ENCODE measurements around the gene C17orf67.

The C17orf67 gene

DNA sequence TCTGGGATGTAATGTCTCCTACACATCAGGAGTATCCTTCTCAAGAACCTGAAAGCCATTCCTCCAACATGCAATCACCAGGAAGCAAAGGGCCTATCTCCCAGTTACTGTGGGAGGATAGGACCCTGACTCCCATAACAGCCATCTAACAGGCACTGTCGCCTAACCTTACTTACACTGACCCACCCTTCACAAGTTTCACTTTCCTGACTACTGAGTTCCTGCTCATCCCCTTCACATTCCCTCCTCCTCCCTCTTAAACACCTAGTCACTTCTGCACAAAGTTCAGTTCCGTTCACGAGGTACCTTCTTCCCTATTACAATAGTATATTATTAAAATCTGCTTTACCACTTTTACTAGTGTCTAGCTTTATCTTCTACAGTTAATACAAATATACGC, 1.3 kb downstream of the C17orf67 start:
- DNase-seq: no peak

GRCh38 chr17:56831369-56832095, 2.2 kb downstream of the C17orf67 start:
- no peak for DNase-seq

GRCh38 chr17:56830726-56831368, 2.9 kb downstream of the C17orf67 start:
- DNase-seq: no peak

GRCh38 chr17:56826611-56827414, 6.9 kb downstream of the C17orf67 start:
- DNase-seq: no peak

DNA sequence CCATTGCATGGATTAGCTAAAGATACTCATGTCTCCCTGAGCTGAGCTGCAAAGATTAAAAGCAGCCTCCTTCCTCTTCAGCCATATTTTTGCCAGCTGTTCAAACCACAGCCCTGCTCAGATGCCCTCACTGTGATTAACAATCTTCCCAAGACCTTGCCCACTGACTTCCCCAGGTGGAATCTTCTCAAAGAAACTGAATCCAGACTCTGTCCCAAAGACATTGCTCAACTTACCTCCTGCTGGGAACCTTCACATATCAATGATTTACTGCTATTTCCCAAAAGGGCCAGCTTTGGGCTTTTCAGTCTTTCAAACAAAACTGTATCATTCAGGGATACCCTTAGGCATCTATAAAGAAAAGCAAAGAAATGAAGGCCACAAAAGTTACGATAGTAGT, 9.2 kb downstream of the C17orf67 start:
- DNase-seq: no peak

DNA sequence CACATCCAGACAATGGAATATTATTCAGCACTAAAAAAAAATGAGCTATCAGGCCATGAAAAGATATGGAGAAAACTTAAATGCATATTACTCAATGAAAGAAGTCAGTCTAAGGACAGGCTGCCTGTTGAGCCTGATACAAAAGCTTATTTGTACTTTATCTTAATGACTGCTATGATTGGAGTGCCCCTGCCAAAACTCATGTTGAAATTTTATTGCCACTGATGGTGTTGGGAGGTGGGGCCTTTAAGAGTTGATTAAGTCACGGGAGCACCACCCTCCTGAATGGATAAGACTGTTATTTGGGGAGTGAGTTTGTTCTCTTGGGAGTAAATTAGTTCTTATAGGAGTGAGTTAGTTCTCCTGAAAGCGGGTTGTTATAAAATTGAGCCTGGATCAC, 9.9 kb downstream of the C17orf67 start:
- no peak for DNase-seq

DNA sequence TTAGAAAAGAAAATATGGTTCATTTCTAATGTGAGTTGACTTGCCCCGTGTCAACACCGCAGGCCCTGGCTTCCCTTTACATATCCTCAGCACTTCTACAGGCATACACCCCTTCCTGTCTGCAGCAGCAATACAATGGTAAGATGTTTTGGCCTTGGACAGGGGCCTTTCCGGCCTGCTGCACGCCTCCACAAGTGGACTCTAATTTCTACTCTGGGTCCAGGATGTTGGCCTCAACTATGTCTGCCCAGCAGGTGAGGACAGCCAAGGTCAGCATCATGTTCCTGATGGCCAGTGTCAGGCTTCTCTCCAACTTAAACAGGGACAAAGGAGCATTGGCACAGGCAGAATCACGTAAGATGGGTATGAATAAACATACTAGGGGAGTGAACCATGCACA, 11.0 kb downstream of the C17orf67 start:
- DNase-seq: no peak

DNA sequence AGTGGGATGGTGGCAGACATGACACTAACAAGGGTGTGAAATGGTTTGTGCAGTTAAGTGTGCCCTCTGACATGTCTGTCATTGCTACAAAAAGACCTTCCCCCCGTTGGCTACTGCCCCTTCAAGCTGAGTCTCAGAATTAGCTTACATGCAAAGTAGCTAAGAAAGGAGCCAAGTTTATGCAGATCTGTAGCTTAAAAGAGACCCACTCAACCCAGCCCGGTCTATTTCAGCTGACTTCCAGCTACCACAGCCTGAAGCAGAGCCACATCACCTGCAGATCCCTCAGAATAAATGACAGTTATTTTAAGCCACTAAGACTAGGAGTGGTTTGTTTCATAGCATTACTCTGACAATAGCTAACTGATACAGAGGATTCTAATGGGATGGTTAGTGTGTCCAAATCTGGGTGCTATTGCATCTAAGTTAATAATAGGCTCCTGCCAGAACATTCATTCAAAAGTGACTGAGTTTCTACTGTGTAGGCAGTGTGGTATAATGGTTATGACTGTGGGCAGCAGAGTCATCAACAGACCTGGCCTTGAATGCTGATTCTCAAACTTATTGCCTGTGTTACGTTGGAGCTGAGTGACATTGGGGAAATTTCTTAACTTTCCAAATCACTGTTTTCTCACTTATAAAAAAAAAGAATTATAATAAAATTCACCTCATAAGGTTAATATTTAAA, 11.7 kb downstream of the C17orf67 start:
- no peak for DNase-seq

DNA sequence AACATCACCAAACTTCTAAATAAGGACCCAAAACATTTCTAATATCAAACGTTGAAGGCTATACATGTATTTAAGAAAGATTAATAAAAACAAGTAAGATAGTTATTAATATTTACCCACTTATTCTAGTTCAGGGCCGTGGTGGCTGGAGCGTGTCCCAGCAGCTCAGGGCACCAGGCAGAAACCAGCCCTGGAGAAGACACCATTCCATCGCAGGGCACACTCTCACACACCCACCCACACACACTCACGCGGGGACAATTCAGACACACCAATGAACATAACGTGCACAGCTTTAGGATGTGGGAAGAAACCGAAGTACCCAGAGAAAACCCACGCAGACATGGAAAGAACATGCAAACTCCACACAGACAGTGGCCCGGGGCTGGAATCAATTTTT, 13.5 kb downstream of the C17orf67 start:
- DNase-seq: no peak

DNA sequence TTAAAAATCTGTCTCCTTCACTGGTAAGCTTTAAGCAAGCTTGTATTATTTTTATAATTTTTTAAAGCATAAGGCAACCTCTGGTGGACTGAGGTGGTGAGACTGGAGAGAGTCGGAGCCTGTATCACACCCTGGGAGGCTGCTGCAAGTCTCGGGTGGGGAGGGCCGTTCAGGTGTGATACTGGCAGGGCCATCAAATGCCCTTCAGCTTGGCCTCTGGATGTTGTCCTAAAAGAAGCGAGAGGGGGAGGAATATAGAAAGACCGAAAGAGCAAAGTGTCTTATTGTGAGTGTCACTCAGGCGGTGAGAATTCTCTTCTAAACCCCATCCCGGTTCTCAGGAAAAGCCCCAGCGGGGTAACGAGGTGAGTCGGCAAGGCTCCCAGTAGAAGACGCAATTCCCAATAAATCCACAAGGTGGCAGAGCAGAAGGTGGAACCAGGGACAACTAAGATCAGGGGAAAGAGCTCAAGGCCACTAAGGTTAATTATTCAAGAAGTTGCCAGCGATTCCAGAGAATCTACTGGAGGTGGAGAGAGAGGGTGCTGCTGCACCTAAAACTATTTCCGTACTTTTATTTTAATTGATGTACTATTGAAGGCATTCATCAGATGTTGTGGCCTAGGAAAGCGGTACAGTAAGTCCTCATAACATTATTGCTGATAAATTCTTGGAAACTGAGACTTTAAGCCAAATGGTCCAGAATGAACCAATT, 14.1 kb downstream of the C17orf67 start:
- peak; percentile 69 for DNase-seq

GRCh38 chr17:56819030-56819429, 14.7 kb downstream of the C17orf67 start:
- no peak for DNase-seq

DNA sequence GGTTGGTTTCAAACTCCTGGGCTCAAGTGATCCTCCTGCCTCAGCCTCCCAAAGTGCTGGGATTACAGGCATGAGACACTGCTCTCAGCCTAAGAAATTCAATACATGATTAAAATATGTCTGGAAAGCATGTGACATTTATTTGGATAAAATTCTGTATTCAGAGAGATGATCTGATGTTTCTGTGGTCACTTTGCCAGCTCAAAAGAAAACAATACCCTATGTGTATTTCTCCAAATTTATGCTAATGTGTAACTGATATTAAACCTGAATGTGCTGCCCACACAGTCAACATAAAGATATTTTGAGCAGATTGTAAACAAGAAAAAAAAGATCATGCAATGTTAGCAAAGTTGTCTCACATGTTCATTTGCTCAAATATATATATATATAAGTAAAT, 16.7 kb downstream of the C17orf67 start:
- DNase-seq: no peak

DNA sequence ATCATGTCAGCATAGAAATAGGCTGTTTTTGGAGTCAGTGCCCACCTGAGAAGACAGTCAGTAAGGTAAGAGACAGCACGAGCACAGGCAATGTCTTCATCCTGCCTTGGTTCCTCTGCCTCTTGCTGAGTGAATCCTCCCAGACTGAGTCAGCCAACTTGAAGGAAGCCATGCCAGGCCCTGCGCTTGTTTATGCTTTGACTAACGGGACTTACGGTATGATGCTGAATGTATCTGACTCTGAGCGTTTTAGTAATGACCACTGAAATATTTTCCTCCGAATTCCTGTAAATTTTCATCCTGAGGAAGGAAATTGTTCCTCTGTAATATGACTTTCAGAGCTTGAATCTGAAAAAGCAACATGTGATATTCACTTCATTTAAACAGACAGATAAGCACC, 18.0 kb downstream of the C17orf67 start:
- no peak for DNase-seq

- DNase-seq: no peak
These were observed 20.8 kb downstream of the C17orf67 start for GRCh38 chr17:56812901-56813388.

DNA sequence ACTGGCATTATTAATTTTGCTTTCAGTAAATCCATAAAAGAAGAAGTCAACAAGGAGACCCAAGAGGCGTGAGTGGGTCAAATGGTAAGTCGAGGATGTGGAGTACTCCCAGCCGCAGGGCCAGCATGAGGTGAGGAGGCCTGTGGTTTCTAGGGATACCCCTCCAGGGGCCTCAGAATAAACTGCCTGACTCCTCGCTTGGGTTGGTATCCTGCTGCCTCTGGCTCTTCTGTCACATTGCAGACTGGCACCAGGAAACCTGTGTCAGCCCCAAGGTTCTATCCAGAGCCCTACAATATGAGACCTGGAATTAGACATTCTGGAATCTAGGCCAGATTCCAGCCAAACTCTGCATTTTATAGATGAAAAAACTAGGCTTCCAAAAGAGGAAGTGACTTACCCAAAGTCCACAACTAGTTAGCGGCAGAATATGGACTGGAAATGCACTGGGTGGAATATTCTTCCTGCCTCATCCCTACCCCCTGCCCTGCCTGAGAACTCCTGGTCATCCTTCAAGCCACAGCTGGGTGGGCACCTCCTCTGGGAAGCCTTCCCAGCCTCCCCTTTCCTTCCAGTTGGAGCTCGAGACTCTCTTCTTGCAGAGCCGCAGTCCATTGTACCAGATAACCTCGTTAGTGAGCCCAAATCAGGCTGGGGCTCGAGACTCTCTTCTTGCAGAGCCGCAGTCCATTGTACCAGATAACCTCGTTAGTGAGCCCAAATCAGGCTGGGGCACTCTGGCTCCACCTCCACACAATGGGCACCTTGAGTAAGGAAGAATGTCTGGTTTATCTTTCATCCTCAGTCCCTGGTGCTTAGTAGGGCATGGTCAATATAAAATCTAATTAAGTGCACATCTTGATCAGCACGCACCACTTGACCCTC, 22.6 kb downstream of the C17orf67 start:
- no peak for DNase-seq

DNA sequence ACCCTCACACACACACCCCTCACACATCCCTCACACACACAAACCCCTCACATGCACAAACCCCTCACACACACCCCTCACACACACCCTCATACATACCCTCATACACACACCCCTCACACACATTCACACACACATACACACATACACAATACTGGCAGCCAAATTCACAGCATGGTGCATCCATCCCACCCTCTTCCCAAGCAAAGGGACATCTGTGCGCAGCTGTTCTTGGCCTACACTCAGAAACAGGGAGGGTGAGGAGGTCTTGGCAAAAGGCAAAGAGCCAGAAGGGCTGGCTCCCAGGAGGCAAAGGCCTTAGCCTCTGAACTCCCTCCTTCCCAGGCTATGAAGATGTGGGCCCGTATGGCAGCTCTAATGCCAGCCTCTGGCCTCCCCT, 23.4 kb downstream of the C17orf67 start:
- no peak for DNase-seq

- no peak for DNase-seq
These were observed 23.9 kb downstream of the C17orf67 start for GRCh38 chr17:56809820-56810179.

GRCh38 chr17:56809106-56809819, 24.5 kb downstream of the C17orf67 start:
- no peak for DNase-seq

- no peak for DNase-seq
These were observed 25.2 kb downstream of the C17orf67 start for GRCh38 chr17:56808503-56808902.

GRCh38 chr17:56807723-56808122, 26.0 kb downstream of the C17orf67 start:
- DNase-seq: no peak

DNA sequence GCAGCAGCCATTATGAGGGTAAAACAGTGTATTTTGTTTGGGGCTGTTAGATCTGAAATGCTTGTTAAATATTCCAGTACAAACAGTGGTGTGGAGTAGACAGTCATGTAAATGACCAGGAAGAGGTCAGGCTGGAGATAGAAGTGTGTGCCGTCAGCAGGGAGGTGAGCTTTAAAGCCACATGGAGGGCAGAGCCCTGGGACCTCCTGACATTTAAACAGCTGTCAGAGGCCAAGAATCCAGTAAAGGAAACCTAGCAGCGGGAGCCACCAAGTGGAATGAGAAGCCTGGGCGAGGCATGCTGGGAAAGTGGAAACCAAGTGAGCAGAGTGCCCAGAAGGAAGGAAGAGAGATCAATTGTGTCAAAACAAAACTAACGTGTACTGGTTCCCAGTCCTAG, 26.8 kb downstream of the C17orf67 start:
- no peak for DNase-seq

All from NCI-H146 (cell line).